A673 (cell line): ENCODE results near the gene CDT1.

Experiments used
- CTCF ChIP-seq: fragments of 300-800, 200-600 bp; sonication (generic); conservative IDR thresholded peaks from 2 replicates; pipeline ENCODE4 v1.5.1; 2017; ENCODE audit warnings: low read depth, mild to moderate bottlenecking, antibody characterized with exemption, low read length, moderate library complexity, mixed read lengths
- EZH2 ChIP-seq: fragments of 200-600 bp; sonication (generic); IDR thresholded peaks from 2 replicates; pipeline ENCODE4 v1.6.1; 2017; ENCODE audit warnings: borderline replicate concordance, low read depth, mild to moderate bottlenecking, mixed read lengths, antibody characterized with exemption, low read length; ENCODE audit not compliant: poor library complexity, severe bottlenecking

GRCh38 chr16:88805887-88806393 is 2.4 kb downstream of the CDT1 start:
- TF ChIP-seq CTCF, result no peak
- TF ChIP-seq EZH2, result no peak
